Stimulated activated CD4-positive, alpha-beta T cell treated with anti-CD3 and anti-CD28 coated beads, TNF-alpha, amount 100 ng/mL, for 24 hours (primary cell): ENCODE measurements around the gene PGD.
"Not testable (repeated sequence)": the region's sequence is repeated elsewhere in the genome, so short reads cannot be mapped to it uniquely, and the experiment has no call there.

Experiments used
- DNase-seq, 3 experiments: peaks; one replicate each; pipeline ENCODE4 v3.0.0-alpha.2; 2020; ENCODE audit warnings: low read depth in 3 of 3

Gene PGD

GRCh38 chr1:10398734-10399443, at the start of gene PGD:
Gene PGD, plus strand, starts transcription at chr1:10399064. Its CDS starts 54 bp downstream, at chr1:10399118.
- peak; percentile 94 to 99 (median 95) for DNase-seq

- DNase-seq: no peak
These were observed 45.6 kb upstream of the PGD start for GRCh38 chr1:10353282-10353681.

GRCh38 chr1:10353693-10354092, 45.2 kb upstream of the PGD start:
- no peak for DNase-seq

- DNase-seq: no peak
These were observed 38.8 kb upstream of the PGD start for GRCh38 chr1:10360045-10360444.

GRCh38 chr1:10361515-10361914, 37.3 kb upstream of the PGD start:
- no peak for DNase-seq

GRCh38 chr1:10368194-10368593, 30.7 kb upstream of the PGD start:
- DNase-seq: no peak

- DNase-seq: no peak
These were observed 24.4 kb upstream of the PGD start for GRCh38 chr1:10374442-10374860.

GRCh38 chr1:10377365-10378029, 21.4 kb upstream of the PGD start:
- not testable (repeated sequence) for DNase-seq

GRCh38 chr1:10378081-10378841, 20.6 kb upstream of the PGD start:
- no peak for DNase-seq

GRCh38 chr1:10379101-10379620, 19.7 kb upstream of the PGD start:
- DNase-seq: no peak

- DNase-seq: no peak
These were observed 19.2 kb upstream of the PGD start for GRCh38 chr1:10379676-10380075.

GRCh38 chr1:10380594-10381275, 18.1 kb upstream of the PGD start:
- no peak for DNase-seq

GRCh38 chr1:10383630-10384029, 15.2 kb upstream of the PGD start:
- DNase-seq: no peak

- no peak for DNase-seq
These were observed 14.6 kb upstream of the PGD start for GRCh38 chr1:10384219-10384618.

GRCh38 chr1:10386761-10387676, 11.8 kb upstream of the PGD start:
- no peak for DNase-seq

- DNase-seq: no peak
These were observed 11.0 kb upstream of the PGD start for GRCh38 chr1:10387677-10388386.

GRCh38 chr1:10388387-10388715, 10.5 kb upstream of the PGD start:
- DNase-seq: no peak

GRCh38 chr1:10389271-10389973, 9.4 kb upstream of the PGD start:
- DNase-seq: no peak

- no peak for DNase-seq
These were observed 2.0 kb upstream of the PGD start for GRCh38 chr1:10396870-10397269.

- DNase-seq: no peak
These were observed 558 bp upstream of the PGD start for GRCh38 chr1:10398278-10398733.
